Activated CD8-positive, alpha-beta T cell treated with anti-CD3 and anti-CD28 coated beads for 36 hours (primary cell): Measurements from ENCODE around the gene TMEM219. TPM values are rescaled to one million over a fixed set of nuclear protein-coding genes. Genes with fewer than 3 reads are reported as not detected.
A peak's percentile ranks its signal among the peaks of the same experiment; 100 is the strongest.

Experiments
- ATAC-seq: fragments of 200-7000 bp; cut with Tn5 transposase; one replicate; pipeline ENCODE4 v1.10.0; 2021; ENCODE audit warnings: mild to moderate bottlenecking, moderate library complexity
- CTCF ChIA-PET: fragments of 350-600 bp; sonication (Branson Sonifier 250); formaldehyde crosslinking; loops from one replicate; lab custom pipeline; 2021; ENCODE audit warnings: antibody characterized with exemption; lab: Charles Lee
- POLR2A ChIA-PET: fragments of 350-600 bp; sonication (Branson Sonifier 250); formaldehyde crosslinking; loops from one replicate; lab custom pipeline; 2021; ENCODE audit warnings: antibody characterized with exemption; lab: Charles Lee
- DNase-seq: peaks from one replicate; pipeline ENCODE4 v3.0.0-alpha.2; 2020
- H3K27ac Mint-ChIP-seq: one replicate; pipeline ENCODE4 v1.8.0; 2021; ENCODE audit warnings: mild to moderate bottlenecking, mixed read lengths
- H3K27me3 Mint-ChIP-seq: one replicate; pipeline ENCODE4 v1.8.0; 2021; ENCODE audit warnings: mixed read lengths
- H3K36me3 Mint-ChIP-seq: one replicate; pipeline ENCODE4 v1.8.0; 2021; ENCODE audit warnings: low read depth, mixed read lengths
- H3K4me1 Mint-ChIP-seq: one replicate; pipeline ENCODE4 v1.8.0; 2021; ENCODE audit warnings: low read depth, mixed read lengths
- H3K4me3 Mint-ChIP-seq: one replicate; pipeline ENCODE4 v1.8.0; 2021; ENCODE audit warnings: mild to moderate bottlenecking, moderate library complexity, mixed read lengths
- H3K9me3 Mint-ChIP-seq: one replicate; pipeline ENCODE4 v1.8.0; 2021; ENCODE audit warnings: mixed read lengths
- CTCF ChIP-seq: fragments of 200-600 bp; IDR thresholded peaks from one replicate; pipeline ENCODE4 v1.8.0; 2022; ENCODE audit warnings: antibody characterized with exemption, mild to moderate bottlenecking
- intact Hi-C: fragments of 100-400 bp; cut with micrococcal nuclease; formaldehyde crosslinking; loops from one replicate; pipeline ENCODE4 v1.10.0; 2022
- total RNA-seq, 2 experiments: library from RNA; stranded (reverse); gene quantifications; one replicate each; pipeline ENCODE4 v1.2.3, GENCODE V29; 2021

TMEM219 gene
- 10 to 100 TPM; 31.9 to 34.9 TPM for total RNA-seq

GRCh38 chr16:29961479-29962343 lies at the start of gene TMEM219:
Gene TMEM219 (plus strand): TSS chr16:29962079. CDS start chr16:29963144, 1,065 bp downstream.
- peak within 1 kb of the TSS; percentile 87 for H3K27ac Mint-ChIP-seq
- no peaks in the 10 kb centered on the region for H3K9me3 Mint-ChIP-seq
- H3K36me3 Mint-ChIP-seq, result peaks cover 3% of the 10 kb centered on the region
- H3K4me3 Mint-ChIP-seq, result peak within 1 kb of the TSS; percentile 86
- ATAC-seq, result peak; percentile 96
- ChIA-PET CTCF (interaction anchor here (0.6 to 2.3 kb wide), 11 partner anchors 9 to 168 kb away, joined by 3 to 20 read pairs (median 3); partner anchors contain the start of genes CDIPT, KCTD13 and TAOK2), POLR2A (interaction anchor here (0.6 to 1.9 kb wide), 14 partner anchors 11 to 698 kb away, joined by 3 to 19 read pairs (median 4); partner anchors contain the start of genes HIRIP3, INO80E, KCTD13 and TAOK2)
- H3K27me3 Mint-ChIP-seq, result no peaks in the 10 kb centered on the region
- H3K4me1 Mint-ChIP-seq, result peaks cover 19% of the 10 kb centered on the region
- peak; percentile 23 for TF ChIP-seq CTCF
- intact Hi-C loops, result no loop called here
- peak; percentile 91 for DNase-seq

GRCh38 chr16:29912087-29912486 lies 49.8 kb upstream of the TMEM219 start:
- Mint-ChIP-seq H3K36me3 (peaks cover 21% of the 10 kb centered on the region), H3K4me1 (peaks cover 13% of the 10 kb centered on the region), H3K27me3 (no peaks in the 10 kb centered on the region), H3K27ac (no peak overlapping the region), H3K9me3 (no peaks in the 10 kb centered on the region), H3K4me3 (no peak overlapping the region)
- TF ChIP-seq CTCF, result no peak
- intact Hi-C loops, result no loop called here
- DNase-seq, result no peak
- POLR2A ChIA-PET, result interaction anchor here (1.3 to 1.9 kb wide), 2 partner anchors 12 to 14 kb away, joined by 3 to 6 read pairs; partner anchors contain the start of genes ASPHD1 and KCTD13
- ATAC-seq, result no peak
- CTCF ChIA-PET, result interaction anchor here (1.5 kb wide), 1 partner anchor 13 kb away, joined by 3 read pairs; no protein-coding TSS in a partner anchor

GRCh38 chr16:29913514-29913913 lies 48.4 kb upstream of the TMEM219 start:
- Mint-ChIP-seq H3K36me3 (peaks cover 19% of the 10 kb centered on the region), H3K27ac (no peak overlapping the region), H3K27me3 (no peaks in the 10 kb centered on the region), H3K9me3 (no peaks in the 10 kb centered on the region), H3K4me1 (peaks cover 13% of the 10 kb centered on the region), H3K4me3 (no peak overlapping the region)
- ChIA-PET CTCF (interaction anchor here (1.5 kb wide), 1 partner anchor 66 kb away, joined by 4 read pairs; no protein-coding TSS in a partner anchor), POLR2A (interaction anchor here (1.1 to 1.4 kb wide), 2 partner anchors 9 to 36 kb away, joined by 3 to 5 read pairs; no protein-coding TSS in a partner anchor)
- TF ChIP-seq CTCF, result no peak
- DNase-seq, result no peak
- intact Hi-C loops, result no loop called here
- no peak for ATAC-seq

- no peaks in the 10 kb centered on the region for H3K9me3 Mint-ChIP-seq
- H3K36me3 Mint-ChIP-seq, result peaks cover 28% of the 10 kb centered on the region
- H3K4me1 Mint-ChIP-seq, result peaks cover 18% of the 10 kb centered on the region
- intact Hi-C loops, result no loop called here
- DNase-seq, result no peak
- ATAC-seq, result peak; percentile 51
- POLR2A ChIA-PET, result interaction anchor here (1.2 to 2.4 kb wide), 2 partner anchors 11 to 23 kb away, joined by 3 to 18 read pairs; partner anchors contain the start of gene KCTD13
- peak overlapping the region; percentile 68 for H3K27ac Mint-ChIP-seq
- no peak overlapping the region for H3K4me3 Mint-ChIP-seq
- no peak for TF ChIP-seq CTCF
- no peaks in the 10 kb centered on the region for H3K27me3 Mint-ChIP-seq
- CTCF ChIA-PET, result interaction anchor here (1.0 to 2.6 kb wide), 5 partner anchors 26 to 224 kb away, joined by 3 to 10 read pairs (median 6); no protein-coding TSS in a partner anchor
Measured at GRCh38 chr16:29915590-29916247, 46.2 kb upstream of the TMEM219 start.
